GM18517 (cell line): ENCODE data around the gene ASCL5.

Experiments used
- ATAC-seq: cut with Tn5 transposase; IDR thresholded peaks from one replicate; pipeline ENCODE4 v1.9.1; 2021; ENCODE audit warnings: mild to moderate bottlenecking, moderate library complexity; ENCODE audit not compliant: unreplicated experiment

Gene ASCL5

GRCh38 chr1:201111672-201112071, 15.3 kb downstream of the ASCL5 start:
- no peak for ATAC-seq

GRCh38 chr1:201111156-201111555, 15.8 kb downstream of the ASCL5 start:
- ATAC-seq, result no peak

DNA sequence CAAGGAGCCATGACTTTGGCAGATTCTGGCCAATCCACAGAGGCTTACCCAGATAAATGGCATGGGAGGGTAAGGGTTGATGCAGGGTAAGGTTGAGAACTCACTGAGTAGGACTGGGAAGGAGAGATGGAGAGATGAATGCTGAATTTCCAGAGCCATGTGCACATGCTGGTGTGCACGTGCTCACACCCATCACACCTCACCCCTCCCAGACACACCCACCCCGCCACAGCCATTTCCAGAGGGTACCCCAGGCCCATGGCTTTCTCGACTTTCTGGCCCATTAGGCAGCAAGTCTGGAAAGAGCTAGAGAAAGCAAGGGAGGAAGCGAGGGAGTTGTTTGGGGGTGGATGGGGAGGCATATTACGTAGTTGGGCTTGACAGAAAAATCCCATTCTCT, 16.4 kb downstream of the ASCL5 start:
- no peak for ATAC-seq

DNA sequence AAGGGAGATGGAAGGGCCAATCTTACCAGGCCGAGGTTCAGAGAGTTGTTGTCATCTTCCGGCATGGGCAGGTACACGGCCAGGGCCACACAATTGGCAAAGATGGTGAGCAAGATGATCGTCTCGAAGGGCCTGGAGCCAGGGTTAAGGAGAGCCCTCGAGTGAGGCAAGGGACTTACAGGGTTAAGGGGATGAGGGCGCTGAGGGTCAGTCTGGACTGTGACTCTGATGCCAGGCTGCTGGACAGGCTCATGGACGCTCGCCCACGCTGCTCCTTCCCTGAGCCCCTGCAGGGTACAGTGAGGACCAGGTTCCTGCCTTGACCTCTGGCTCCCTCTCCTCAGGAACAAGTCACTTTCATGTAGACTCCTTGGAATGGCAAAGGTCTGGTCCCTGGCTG, 16.8 kb downstream of the ASCL5 start:
- ATAC-seq, result no peak

DNA sequence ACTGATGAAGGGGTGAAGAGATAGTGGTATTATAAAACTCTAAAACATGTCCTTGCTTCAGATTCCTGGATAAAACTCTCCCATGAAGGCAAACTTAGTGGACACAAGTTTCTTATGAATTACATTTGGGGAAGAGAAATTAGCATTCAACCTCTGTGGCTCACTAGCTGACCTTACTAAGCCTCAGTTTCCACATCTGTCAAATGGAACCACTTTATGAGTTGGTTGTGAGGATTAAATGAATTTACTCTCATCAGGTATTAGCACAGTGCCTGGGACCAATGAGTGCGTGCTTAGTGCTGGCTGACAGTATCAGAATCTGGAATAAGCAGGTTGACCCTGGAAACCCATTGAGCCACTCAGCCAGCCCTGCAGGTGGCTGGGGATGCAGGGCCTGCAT, 17.3 kb downstream of the ASCL5 start:
- ATAC-seq, result no peak

DNA sequence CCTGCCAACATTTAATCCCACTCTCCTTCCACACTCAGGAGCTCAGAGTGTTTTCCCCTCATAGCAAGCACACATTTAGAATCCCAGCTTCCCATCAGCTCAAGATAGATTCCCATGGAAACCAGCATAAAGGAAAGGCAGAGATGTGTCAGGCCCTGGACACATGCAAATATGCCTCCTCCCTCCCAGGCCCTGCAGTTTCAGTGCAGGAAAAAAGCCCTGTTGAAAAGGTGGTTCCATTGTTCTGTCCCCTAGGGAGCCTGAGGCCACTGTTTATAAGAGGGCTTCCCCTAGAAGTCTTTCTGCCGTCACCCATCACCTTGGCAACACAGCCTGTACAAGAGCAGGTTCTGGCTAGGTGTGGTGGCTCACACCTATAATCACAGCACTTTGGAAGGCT, 18.4 kb downstream of the ASCL5 start:
- ATAC-seq, result no peak

DNA sequence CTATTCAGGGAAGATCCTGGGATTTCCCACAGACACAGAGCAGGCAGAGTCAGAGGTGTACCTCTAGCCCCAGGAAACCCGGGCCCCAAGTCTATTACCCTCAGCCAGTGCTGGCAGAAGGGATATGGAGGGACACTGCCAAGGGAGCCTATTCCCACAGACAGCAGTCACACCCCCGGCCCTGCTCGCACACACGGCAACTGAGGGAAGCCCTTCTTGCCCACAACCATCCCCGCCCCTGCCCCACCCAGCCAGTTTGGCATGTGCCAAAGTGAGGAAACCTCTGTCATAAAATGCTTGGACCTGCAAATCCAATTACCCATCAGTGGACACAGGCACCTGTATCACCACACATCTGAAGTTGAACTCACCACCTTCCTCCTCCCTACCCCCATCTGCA, 21.3 kb downstream of the ASCL5 start:
- no peak for ATAC-seq

GRCh38 chr1:201104141-201104540, 22.8 kb downstream of the ASCL5 start:
- ATAC-seq, result no peak

DNA sequence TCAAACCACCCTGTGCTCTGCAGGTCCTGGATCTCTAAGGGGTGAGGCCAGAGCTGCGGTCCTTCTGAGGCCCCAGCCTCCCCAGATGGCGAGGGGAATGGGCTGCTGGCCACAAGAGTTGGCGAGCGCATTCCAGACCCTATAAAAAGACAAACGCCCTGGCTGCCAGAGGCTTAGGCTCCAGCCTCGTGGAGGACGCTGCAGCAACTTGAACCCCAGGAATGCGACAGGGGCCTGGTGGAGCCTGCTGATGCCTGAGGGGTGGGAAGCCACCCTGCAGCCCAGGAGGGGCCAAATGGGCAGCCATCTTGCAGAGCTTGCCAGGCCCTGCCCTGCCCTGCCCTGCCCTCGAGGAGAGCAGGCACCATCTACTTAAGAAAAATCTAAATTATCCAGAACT, 23.3 kb downstream of the ASCL5 start:
- no peak for ATAC-seq

DNA sequence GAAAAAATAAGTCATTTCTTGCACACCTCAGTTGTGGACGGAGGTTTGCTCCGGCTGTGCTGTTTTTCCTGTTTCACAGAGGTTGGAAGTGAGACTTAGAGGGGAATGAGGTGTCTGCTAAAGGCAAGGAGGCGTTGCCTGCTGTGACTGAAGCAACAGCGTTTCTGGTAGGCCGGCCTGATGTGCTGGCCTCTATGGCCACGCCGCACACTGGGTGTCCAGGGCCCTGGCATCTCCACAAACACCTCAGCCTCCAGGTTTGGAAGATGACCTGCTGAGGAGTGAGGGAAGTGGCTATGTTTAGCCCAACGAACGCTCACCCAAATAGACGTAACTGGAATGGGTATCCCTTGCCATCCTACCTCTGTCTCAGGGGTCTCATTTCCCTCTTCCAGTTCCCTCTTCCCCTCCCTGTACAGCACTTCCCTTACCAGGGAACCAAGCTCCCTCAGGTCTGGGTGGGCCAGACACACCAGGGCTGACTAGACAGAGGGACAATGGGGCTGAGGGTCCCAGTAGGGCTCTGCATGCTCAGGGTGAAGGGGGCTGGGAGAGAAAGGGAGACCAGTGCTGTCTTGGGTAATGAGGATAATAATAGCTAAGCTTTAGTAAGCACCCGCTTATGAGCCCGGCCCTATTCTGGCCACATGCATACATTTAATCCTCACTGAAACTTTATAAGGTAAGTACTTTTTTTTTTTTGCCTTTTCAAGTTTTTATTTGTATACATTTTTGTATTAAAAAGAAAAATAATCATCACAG, 26.6 kb downstream of the ASCL5 start:
- no peak for ATAC-seq

DNA sequence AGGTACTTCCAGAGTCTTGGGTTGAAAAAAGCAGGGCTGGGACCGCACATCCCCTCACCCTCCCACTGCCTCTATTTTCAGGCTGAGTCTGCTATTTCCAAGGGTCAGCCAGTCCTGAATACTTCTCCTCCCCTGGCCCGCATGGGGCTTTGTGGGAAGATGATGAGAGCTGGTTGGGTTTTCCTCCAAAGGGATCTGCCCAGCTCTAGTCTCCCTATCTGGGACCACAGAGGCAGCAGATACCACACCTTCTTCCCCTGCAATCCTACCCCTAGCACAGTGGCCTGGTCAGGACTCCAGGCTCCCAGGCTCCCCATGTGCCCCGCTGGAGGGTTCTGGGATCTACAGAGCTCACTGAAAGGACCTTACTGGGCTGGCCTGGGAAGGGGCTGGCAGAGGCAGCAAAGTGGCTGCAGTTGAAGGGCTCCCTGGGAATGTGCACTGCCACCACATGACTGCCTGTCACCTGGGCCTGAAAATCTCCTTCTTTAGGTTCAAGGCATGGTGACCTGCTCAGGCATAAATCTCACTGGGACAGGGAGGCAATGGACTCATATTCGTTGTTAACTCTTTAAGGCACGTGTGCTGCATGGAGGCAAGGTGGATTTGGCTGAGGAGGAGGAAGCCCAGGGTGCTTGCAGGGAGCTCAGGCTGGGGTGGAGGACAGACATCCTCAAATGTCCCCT, 27.8 kb downstream of the ASCL5 start:
- ATAC-seq, result no peak

- no peak for ATAC-seq
These were observed 29.8 kb downstream of the ASCL5 start for GRCh38 chr1:201096977-201097856.

DNA sequence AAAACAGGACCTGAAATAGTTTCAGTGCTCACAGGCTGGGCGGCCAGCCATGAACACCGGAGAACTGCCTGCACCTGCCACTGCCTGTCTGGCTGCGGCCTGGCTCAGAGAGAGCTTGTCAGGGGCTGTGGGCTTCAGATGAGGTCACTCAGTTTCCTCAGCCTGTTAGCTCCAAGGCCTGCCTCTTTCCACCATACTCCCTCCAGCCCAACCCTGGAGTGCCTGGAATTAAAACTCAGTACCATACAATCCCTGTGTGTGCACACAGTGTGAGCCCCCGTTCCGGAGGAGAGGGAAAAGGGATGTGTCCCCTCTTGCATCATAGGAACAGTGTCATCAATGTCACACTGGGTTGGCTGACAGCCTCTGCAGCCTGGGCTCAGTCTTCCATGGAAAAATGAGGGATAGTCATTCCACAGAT, 30.9 kb downstream of the ASCL5 start:
- ATAC-seq, result no peak

GRCh38 chr1:201095581-201095980, 31.4 kb downstream of the ASCL5 start:
- ATAC-seq, result no peak

DNA sequence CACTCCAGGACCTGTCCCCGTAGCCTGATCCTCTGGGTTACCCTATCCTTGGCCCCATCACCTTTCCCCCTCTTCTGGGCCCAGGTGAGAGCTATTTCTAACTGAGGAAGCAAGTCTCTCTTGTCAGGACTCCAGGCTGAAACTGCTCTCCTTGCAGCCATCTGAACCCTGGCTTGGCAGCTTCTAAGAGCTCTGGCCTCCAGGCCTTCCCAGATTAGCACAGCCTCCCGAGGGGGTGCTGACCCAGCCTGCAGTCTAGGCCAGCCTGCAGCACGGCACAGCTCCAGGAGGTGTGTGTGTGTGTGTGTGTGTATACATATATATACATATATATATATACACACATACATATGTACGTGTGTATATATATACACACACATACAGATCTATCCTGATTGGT, 32.2 kb downstream of the ASCL5 start:
- no peak for ATAC-seq

- ATAC-seq, result no peak
These were observed 33.0 kb downstream of the ASCL5 start for GRCh38 chr1:201093962-201094361.

GRCh38 chr1:201093561-201093960, 33.4 kb downstream of the ASCL5 start:
- no peak for ATAC-seq

DNA sequence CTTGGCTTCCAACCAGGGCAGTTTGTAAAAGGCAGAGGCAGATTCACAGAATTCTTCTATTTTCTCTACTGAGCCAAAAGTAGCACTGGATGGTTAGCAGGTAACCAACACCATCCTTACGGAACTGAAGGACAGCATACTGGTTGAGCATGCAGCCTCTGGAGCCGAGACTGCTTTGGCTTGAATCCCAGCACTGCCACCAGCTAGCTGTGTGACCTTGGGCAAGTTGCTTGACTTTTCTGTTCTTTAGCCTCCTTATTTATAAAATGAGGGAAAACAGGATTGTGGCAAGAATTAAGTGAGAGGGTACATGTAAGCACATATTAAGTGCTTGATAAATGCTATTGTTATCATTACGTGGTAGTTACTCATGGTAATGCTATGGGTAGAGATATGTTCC, 34.2 kb downstream of the ASCL5 start:
- ATAC-seq, result no peak

DNA sequence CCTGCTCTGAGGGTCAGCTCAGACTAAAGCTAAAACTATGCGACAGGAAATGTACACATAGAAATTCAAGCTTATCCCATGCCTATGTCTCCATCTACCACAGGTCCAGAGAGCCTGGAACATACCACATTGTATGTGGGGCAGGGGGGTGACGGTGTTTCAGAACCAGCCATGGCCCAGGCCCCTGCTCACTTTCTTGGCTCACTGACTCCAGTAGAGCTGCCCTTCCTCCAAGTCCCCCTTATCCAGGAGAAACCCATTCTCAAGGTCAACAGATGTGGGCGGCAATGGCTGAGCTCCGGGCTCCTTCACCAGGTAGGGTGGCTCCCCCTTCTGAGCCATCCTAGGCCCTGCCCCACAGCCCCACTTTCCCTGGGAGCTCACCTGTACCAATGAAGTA, 35.7 kb downstream of the ASCL5 start:
- ATAC-seq, result no peak

GRCh38 chr1:201090541-201090940, 36.4 kb downstream of the ASCL5 start:
- no peak for ATAC-seq

DNA sequence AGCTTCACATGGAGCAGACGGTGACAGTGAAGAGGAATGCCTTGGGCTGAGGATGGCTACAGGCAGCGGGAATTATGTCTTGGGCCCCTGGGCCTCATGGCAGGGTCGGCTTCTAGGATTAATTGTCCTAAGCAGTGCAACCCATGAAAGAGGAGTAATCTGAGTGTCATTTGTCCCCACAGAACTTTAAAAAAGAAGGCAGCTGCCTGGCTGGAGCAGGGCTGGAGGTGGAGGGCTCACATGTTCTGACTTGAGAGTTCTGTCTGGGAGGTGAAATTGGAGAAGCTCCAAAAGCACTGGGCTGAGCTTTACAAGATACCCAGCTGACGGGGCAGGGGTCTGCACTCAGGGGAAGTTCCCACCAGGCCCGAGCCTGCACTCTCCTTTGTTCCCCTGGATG, 37.4 kb downstream of the ASCL5 start:
- ATAC-seq, result no peak
